Gastrocnemius medialis (tissue), 4 donors: ENCODE measurements around the gene ALDH1A2.

ENCODE experiments used
- CTCF ChIP-seq, 5 experiments: fragments of 450-650 bp in 3 of 5; fragments of 200-600 bp in 2 of 5; sonication (generic) in 2 of 5; IDR thresholded peaks in 4 of 5; conservative IDR thresholded peaks in 1 of 5; 1 replicate in 4 of 5; 2 replicates in 1 of 5; pipeline ENCODE4 v1.5.1; 2016 to 2019; ENCODE audit warnings: antibody characterized with exemption in 5 of 5, mild to moderate bottlenecking in 3 of 5, moderate library complexity in 3 of 5
- POLR2A ChIP-seq, 2 donors: fragments of 450-650 bp; IDR thresholded peaks; one replicate each; pipeline ENCODE4 v1.6.1; 2017; ENCODE audit warnings: antibody characterized with exemption in 2 of 2, mild to moderate bottlenecking in 2 of 2, moderate library complexity in 2 of 2

GRCh38 chr15:58080398-58080797 is 14.9 kb upstream of the ALDH1A2 start:
- TF ChIP-seq CTCF (IDR thresholded peaks at IDR 0.05 in 4 of 5, conservative IDR thresholded peaks at IDR 0.05 in 1 of 5), result no peak
- TF ChIP-seq POLR2A (IDR thresholded peaks at IDR 0.05), result no peak
